Neural progenitor cell (in vitro differentiated cells): ENCODE results near the gene TOM1. TPM values are rescaled to one million over a fixed set of nuclear protein-coding genes. Genes with fewer than 3 reads are reported as not detected.

Source experiments
- DNase-seq: peaks from one replicate; pipeline ENCODE4 v3.0.0-alpha.2; 2016; ENCODE audit warnings: low spot score
- H2AFZ ChIP-seq: fragments of 200-600 bp; sonication (generic); replicated peaks from 2 replicates; pipeline ENCODE4 v1.6.1; 2016; ENCODE audit warnings: antibody characterized with exemption
- H3F3A ChIP-seq: fragments of 200-600 bp; sonication (generic); 2 replicates; pipeline ENCODE4 v1.6.1; 2016; ENCODE audit warnings: antibody characterized with exemption, low read depth
- H3K27ac ChIP-seq: fragments of 200-600 bp; sonication (generic); 2 replicates; pipeline ENCODE4 v1.5.1; 2016; ENCODE audit warnings: mild to moderate bottlenecking
- H3K27me3 ChIP-seq: fragments of 200-600 bp; sonication (generic); 2 replicates; pipeline ENCODE4 v1.6.1; 2016; ENCODE audit warnings: mild to moderate bottlenecking, moderate library complexity
- H3K36me3 ChIP-seq: fragments of 200-600 bp; sonication (generic); 2 replicates; pipeline ENCODE4 v1.5.1; 2016
- H3K4me1 ChIP-seq: fragments of 200-600 bp; sonication (generic); 2 replicates; pipeline ENCODE4 v1.6.1; 2016; ENCODE audit warnings: mixed run types
- H3K4me2 ChIP-seq: fragments of 200-600 bp; sonication (generic); 2 replicates; pipeline ENCODE4 v1.6.1; 2016
- H3K4me3 ChIP-seq: fragments of 200-600 bp; sonication (generic); 2 replicates; pipeline ENCODE4 v1.5.1; 2016
- H3K79me2 ChIP-seq: fragments of 200-600 bp; sonication (generic); 2 replicates; pipeline ENCODE4 v1.6.1; 2016; ENCODE audit warnings: low read depth
- H3K9ac ChIP-seq: fragments of 200-600 bp; sonication (generic); 2 replicates; pipeline ENCODE4 v1.6.1; 2016
- H3K9me3 ChIP-seq: fragments of 200-600 bp; sonication (generic); 2 replicates; pipeline ENCODE4 v1.5.1; 2016; ENCODE audit warnings: low read depth
- H4K20me1 ChIP-seq: fragments of 200-600 bp; sonication (generic); 2 replicates; pipeline ENCODE4 v1.6.1; 2016; ENCODE audit warnings: low read depth
- H3K27ac Mint-ChIP-seq: 3 replicates; pipeline ENCODE4 v1.8.0; 2021; ENCODE audit warnings: mixed read lengths
- H3K27me3 Mint-ChIP-seq: 2 replicates; pipeline ENCODE4 v1.8.0; 2022; ENCODE audit warnings: low read depth, mild to moderate bottlenecking, inconsistent platforms, moderate library complexity, mixed read lengths; ENCODE audit not compliant: insufficient read depth
- H3K36me3 Mint-ChIP-seq: 3 replicates; pipeline ENCODE4 v1.8.0; 2021; ENCODE audit warnings: mixed read lengths
- H3K4me1 Mint-ChIP-seq: 3 replicates; pipeline ENCODE4 v1.8.0; 2021; ENCODE audit warnings: mixed read lengths
- H3K4me3 Mint-ChIP-seq: 3 replicates; pipeline ENCODE4 v1.8.0; 2021; ENCODE audit warnings: mild to moderate bottlenecking, moderate library complexity, mixed read lengths
- H3K9me3 Mint-ChIP-seq: 3 replicates; pipeline ENCODE4 v1.8.0; 2020; ENCODE audit warnings: mixed read lengths
- EZH2 ChIP-seq: fragments of 200-600 bp; sonication (generic); IDR thresholded peaks from 2 replicates; pipeline ENCODE4 v1.6.1; 2017; ENCODE audit warnings: antibody characterized with exemption, mild to moderate bottlenecking, moderate library complexity
- EZH2phosphoT487 ChIP-seq: fragments of 200-600 bp; sonication (generic); IDR thresholded peaks from 2 replicates; pipeline ENCODE4 v1.6.1; 2017; ENCODE audit warnings: antibody characterized with exemption
- total RNA-seq: library from RNA; depleted of rRNA; stranded (reverse); fragments of >200 nt; gene quantifications from 2 replicates; pipeline ENCODE4 v1.2.3, GENCODE V29; 2015; ENCODE audit warnings: low replicate concordance
- TF ChIP-seq, protein P1 (sequence below): fragments of 200-600 bp; sonication (generic); IDR thresholded peaks from 2 replicates; pipeline ENCODE4 v1.5.1; 2017; ENCODE audit warnings: antibody characterized with exemption, mild to moderate bottlenecking

Gene TOM1
- total RNA-seq, 1 donor from 2014 or later = 28.6 TPM

DNA sequence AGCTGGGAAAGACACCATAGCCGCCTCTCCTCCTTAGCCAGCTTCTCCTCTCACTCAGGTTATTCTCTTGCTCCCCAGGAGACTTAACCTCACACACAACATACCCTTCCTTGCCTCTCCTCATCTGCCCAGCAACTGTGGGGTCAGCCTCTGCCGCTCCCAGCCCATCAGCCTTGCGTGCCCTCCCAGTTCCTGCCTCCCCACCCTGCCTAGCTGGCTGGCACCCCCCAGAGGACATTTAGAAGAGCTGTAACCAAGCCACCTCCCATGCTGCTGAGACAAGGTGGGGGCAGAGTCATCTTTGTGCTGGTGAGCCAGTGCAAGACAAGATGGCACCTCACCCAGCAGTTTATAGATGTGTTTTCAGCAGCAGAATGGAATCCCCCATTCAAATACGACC lies 38.2 kb downstream of the TOM1 start:
- H3K9me3 Mint-ChIP-seq = no peaks in the 10 kb centered on the region
- Histone ChIP-seq H3K79me2 (no peaks in the 10 kb centered on the region), H3K27ac (peak overlapping the region; percentile 67), H2AFZ (no peak overlapping the region), H3K36me3 (no peaks in the 10 kb centered on the region), H3K9me3 (no peaks in the 10 kb centered on the region), H3F3A (peaks cover 5% of the 10 kb centered on the region), H3K4me2 (no peak overlapping the region), H3K9ac (no peak overlapping the region), H4K20me1 (no peaks in the 10 kb centered on the region), H3K27me3 (no peaks in the 10 kb centered on the region), H3K4me3 (no peak overlapping the region), H3K4me1 (peaks cover 11% of the 10 kb centered on the region)
- no peak overlapping the region for H3K4me3 Mint-ChIP-seq
- H3K27ac Mint-ChIP-seq = peak overlapping the region; percentile 78
- H3K36me3 Mint-ChIP-seq = peaks cover 12% of the 10 kb centered on the region
- TF ChIP-seq EZH2 = no peak
- TF ChIP-seq, protein P1, sequence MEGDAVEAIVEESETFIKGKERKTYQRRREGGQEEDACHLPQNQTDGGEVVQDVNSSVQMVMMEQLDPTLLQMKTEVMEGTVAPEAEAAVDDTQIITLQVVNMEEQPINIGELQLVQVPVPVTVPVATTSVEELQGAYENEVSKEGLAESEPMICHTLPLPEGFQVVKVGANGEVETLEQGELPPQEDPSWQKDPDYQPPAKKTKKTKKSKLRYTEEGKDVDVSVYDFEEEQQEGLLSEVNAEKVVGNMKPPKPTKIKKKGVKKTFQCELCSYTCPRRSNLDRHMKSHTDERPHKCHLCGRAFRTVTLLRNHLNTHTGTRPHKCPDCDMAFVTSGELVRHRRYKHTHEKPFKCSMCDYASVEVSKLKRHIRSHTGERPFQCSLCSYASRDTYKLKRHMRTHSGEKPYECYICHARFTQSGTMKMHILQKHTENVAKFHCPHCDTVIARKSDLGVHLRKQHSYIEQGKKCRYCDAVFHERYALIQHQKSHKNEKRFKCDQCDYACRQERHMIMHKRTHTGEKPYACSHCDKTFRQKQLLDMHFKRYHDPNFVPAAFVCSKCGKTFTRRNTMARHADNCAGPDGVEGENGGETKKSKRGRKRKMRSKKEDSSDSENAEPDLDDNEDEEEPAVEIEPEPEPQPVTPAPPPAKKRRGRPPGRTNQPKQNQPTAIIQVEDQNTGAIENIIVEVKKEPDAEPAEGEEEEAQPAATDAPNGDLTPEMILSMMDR = peak; percentile 11
- DNase-seq = no peak
- no peaks in the 10 kb centered on the region for H3K27me3 Mint-ChIP-seq
- H3K4me1 Mint-ChIP-seq = peaks cover 4% of the 10 kb centered on the region

- H3K4me2 ChIP-seq = no peak overlapping the region
- H3K4me3 ChIP-seq = no peak overlapping the region
- H3K4me3 Mint-ChIP-seq = no peak overlapping the region
- peaks cover 11% of the 10 kb centered on the region for H3K4me1 ChIP-seq
- no peak for DNase-seq
- H3K27ac Mint-ChIP-seq = no peak overlapping the region
- H3K4me1 Mint-ChIP-seq = no peaks in the 10 kb centered on the region
- TF ChIP-seq EZH2phosphoT487 (no peak), EZH2 (no peak)
- TF ChIP-seq, protein P1 = no peak
- no peak overlapping the region for H3K27ac ChIP-seq
- H3F3A ChIP-seq = peaks cover 5% of the 10 kb centered on the region
- H3K9me3 ChIP-seq = no peaks in the 10 kb centered on the region
- no peaks in the 10 kb centered on the region for H3K27me3 Mint-ChIP-seq
- no peak overlapping the region for H2AFZ ChIP-seq
- H3K79me2 ChIP-seq = no peaks in the 10 kb centered on the region
- peaks cover 7% of the 10 kb centered on the region for H3K36me3 Mint-ChIP-seq
- H4K20me1 ChIP-seq = no peaks in the 10 kb centered on the region
- H3K9me3 Mint-ChIP-seq = no peaks in the 10 kb centered on the region
- no peak overlapping the region for H3K9ac ChIP-seq
- H3K27me3 ChIP-seq = no peaks in the 10 kb centered on the region
- no peaks in the 10 kb centered on the region for H3K36me3 ChIP-seq
Measured at GRCh38 chr22:35341090-35341874, 41.6 kb downstream of the TOM1 start.

DNA sequence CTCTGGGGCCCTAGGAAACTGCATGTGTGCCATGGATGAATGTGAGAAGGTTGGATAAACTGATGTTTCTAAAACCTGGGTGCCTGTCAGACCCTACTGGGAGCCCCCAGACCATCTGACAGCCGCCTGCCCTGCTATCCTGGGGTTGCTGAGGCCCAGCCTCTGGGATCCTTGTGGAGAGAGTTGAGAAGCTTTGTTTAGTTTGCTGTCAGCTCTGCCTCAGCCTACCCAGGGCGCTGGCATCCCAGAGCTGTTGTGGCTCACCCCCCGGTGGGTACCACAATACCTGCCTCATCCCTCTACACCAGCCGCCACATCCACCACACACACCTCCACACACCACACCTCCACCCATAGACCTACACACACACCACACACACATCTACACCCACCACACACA lies 42.7 kb downstream of the TOM1 start:
- no peak overlapping the region for H3K4me2 ChIP-seq
- DNase-seq = no peak
- H3K9ac ChIP-seq = no peak overlapping the region
- peaks cover 5% of the 10 kb centered on the region for H3F3A ChIP-seq
- no peak overlapping the region for H2AFZ ChIP-seq
- no peaks in the 10 kb centered on the region for H3K9me3 Mint-ChIP-seq
- H3K79me2 ChIP-seq = no peaks in the 10 kb centered on the region
- no peak overlapping the region for H3K4me3 ChIP-seq
- H3K36me3 Mint-ChIP-seq = peaks cover 7% of the 10 kb centered on the region
- no peaks in the 10 kb centered on the region for H3K36me3 ChIP-seq
- no peaks in the 10 kb centered on the region for H3K27me3 Mint-ChIP-seq
- TF ChIP-seq EZH2 = no peak
- no peak for TF ChIP-seq EZH2phosphoT487
- TF ChIP-seq, protein P1 = no peak
- no peaks in the 10 kb centered on the region for H3K27me3 ChIP-seq
- H3K4me1 ChIP-seq = peaks cover 9% of the 10 kb centered on the region
- no peaks in the 10 kb centered on the region for H3K9me3 ChIP-seq
- H3K4me1 Mint-ChIP-seq = no peaks in the 10 kb centered on the region
- H4K20me1 ChIP-seq = no peaks in the 10 kb centered on the region
- H3K4me3 Mint-ChIP-seq = no peak overlapping the region
- no peak overlapping the region for H3K27ac ChIP-seq
- H3K27ac Mint-ChIP-seq = no peak overlapping the region
